Measurements from ENCODE around the gene SKP1.

DNA sequence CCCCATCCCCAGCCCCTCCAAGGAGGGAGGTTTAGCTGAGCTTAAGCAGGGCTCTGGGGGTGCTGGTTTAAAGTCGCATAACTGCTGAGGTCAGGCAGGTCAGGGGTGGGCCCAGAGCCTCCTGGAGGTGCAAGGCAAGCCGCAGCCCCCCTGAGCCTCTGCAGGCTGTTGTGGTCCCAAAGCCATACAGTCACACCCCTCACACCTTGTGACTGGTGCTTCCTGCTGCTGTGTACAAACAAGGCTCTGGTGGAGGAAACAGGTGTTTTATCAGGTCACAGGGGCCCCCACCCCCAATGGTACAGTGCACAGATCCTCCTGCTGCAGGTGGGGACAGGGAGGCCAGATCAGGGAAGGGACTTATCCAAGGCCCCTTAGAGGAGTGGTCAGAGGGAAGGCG is 54.2 kb downstream of the SKP1 start:
- TF ChIP-seq RAD21 (IDR thresholded peaks at IDR 0.05; ENCODE audit: insufficient read depth, low read depth, low read length) (no peak), JUNB (IDR thresholded peaks at IDR 0.05) (no peak), POLR2A (IDR thresholded peaks at IDR 0.05; ENCODE audit: low read depth, low read length) (0 out of 2 replicates have a peak, but pooled peaks have one; percentile 11), NFYB (IDR thresholded peaks at IDR 0.05; ENCODE audit: insufficient read depth, low read depth, low read length) (no peak), GABPA (IDR thresholded peaks at IDR 0.05; ENCODE audit: low read depth) (no peak), BRCA1 (IDR thresholded peaks at IDR 0.05; ENCODE audit: low read depth, low read length) (no peak), YBX1 (IDR thresholded peaks at IDR 0.05) (no peak), CREM (IDR thresholded peaks at IDR 0.05; ENCODE audit: low read depth) (no peak), BACH1 (IDR thresholded peaks at IDR 0.05; ENCODE audit: borderline replicate concordance) (no peak), SRF (IDR thresholded peaks at IDR 0.05; ENCODE audit: low read depth in 2 of 2, low read length in 2 of 2) (no peak), HDGF (IDR thresholded peaks at IDR 0.05) (0 out of 2 replicates have a peak, but pooled peaks have one; percentile 45)
- TF ChIP-seq, protein P1, sequence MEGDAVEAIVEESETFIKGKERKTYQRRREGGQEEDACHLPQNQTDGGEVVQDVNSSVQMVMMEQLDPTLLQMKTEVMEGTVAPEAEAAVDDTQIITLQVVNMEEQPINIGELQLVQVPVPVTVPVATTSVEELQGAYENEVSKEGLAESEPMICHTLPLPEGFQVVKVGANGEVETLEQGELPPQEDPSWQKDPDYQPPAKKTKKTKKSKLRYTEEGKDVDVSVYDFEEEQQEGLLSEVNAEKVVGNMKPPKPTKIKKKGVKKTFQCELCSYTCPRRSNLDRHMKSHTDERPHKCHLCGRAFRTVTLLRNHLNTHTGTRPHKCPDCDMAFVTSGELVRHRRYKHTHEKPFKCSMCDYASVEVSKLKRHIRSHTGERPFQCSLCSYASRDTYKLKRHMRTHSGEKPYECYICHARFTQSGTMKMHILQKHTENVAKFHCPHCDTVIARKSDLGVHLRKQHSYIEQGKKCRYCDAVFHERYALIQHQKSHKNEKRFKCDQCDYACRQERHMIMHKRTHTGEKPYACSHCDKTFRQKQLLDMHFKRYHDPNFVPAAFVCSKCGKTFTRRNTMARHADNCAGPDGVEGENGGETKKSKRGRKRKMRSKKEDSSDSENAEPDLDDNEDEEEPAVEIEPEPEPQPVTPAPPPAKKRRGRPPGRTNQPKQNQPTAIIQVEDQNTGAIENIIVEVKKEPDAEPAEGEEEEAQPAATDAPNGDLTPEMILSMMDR (IDR thresholded peaks at IDR 0.05 in 2 of 3, conservative IDR thresholded peaks at IDR 0.05 in 1 of 3; ENCODE audit: control insufficient read depth in 2 of 3, extremely low read depth in 1 of 3, insufficient read depth in 1 of 3, low read depth in 3 of 3, low read length in 3 of 3): no peak
- TF ChIP-seq, protein P2, sequence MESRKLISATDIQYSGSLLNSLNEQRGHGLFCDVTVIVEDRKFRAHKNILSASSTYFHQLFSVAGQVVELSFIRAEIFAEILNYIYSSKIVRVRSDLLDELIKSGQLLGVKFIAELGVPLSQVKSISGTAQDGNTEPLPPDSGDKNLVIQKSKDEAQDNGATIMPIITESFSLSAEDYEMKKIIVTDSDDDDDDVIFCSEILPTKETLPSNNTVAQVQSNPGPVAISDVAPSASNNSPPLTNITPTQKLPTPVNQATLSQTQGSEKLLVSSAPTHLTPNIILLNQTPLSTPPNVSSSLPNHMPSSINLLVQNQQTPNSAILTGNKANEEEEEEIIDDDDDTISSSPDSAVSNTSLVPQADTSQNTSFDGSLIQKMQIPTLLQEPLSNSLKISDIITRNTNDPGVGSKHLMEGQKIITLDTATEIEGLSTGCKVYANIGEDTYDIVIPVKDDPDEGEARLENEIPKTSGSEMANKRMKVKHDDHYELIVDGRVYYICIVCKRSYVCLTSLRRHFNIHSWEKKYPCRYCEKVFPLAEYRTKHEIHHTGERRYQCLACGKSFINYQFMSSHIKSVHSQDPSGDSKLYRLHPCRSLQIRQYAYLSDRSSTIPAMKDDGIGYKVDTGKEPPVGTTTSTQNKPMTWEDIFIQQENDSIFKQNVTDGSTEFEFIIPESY (IDR thresholded peaks at IDR 0.05): no peak
- TF ChIP-seq, protein P3, sequence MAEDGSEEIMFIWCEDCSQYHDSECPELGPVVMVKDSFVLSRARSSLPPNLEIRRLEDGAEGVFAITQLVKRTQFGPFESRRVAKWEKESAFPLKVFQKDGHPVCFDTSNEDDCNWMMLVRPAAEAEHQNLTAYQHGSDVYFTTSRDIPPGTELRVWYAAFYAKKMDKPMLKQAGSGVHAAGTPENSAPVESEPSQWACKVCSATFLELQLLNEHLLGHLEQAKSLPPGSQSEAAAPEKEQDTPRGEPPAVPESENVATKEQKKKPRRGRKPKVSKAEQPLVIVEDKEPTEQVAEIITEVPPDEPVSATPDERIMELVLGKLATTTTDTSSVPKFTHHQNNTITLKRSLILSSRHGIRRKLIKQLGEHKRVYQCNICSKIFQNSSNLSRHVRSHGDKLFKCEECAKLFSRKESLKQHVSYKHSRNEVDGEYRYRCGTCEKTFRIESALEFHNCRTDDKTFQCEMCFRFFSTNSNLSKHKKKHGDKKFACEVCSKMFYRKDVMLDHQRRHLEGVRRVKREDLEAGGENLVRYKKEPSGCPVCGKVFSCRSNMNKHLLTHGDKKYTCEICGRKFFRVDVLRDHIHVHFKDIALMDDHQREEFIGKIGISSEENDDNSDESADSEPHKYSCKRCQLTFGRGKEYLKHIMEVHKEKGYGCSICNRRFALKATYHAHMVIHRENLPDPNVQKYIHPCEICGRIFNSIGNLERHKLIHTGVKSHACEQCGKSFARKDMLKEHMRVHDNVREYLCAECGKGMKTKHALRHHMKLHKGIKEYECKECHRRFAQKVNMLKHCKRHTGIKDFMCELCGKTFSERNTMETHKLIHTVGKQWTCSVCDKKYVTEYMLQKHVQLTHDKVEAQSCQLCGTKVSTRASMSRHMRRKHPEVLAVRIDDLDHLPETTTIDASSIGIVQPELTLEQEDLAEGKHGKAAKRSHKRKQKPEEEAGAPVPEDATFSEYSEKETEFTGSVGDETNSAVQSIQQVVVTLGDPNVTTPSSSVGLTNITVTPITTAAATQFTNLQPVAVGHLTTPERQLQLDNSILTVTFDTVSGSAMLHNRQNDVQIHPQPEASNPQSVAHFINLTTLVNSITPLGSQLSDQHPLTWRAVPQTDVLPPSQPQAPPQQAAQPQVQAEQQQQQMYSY (CRISPR knock-in tag; IDR thresholded peaks at IDR 0.05): no peak

All from GM12878 (cell line).